22Rv1 (cell line): ENCODE results near the gene EFHD2.

ENCODE experiments used
- CTCF ChIP-seq: fragments of 450-650 bp; IDR thresholded peaks from 2 replicates; pipeline ENCODE4 v1.5.1; 2017; ENCODE audit warnings: mild to moderate bottlenecking
- ZFX ChIP-seq: fragments of 450-650 bp; IDR thresholded peaks from 2 replicates; pipeline ENCODE4 v1.6.1; 2017; ENCODE audit warnings: antibody characterized with exemption, borderline replicate concordance

- TF ChIP-seq CTCF = no peak
- no peak for TF ChIP-seq ZFX
Measured at GRCh38 chr1:15362096-15362736, 47.5 kb upstream of the EFHD2 start.
